Stimulated activated naive CD8-positive, alpha-beta T cell treated with anti-CD3 and anti-CD28 coated beads, Interleukin-15, Interleukin-2, amounts not matched to agents 100 ng/mL and 50 ng/mL, for 24 hours (primary cell): ENCODE measurements around the gene CDK6.

Experiments used
- H3K27ac Mint-ChIP-seq: one replicate; pipeline ENCODE4 v1.8.0; 2021; ENCODE audit warnings: mild to moderate bottlenecking, mixed read lengths
- H3K27me3 Mint-ChIP-seq: one replicate; pipeline ENCODE4 v1.8.0; 2021; ENCODE audit warnings: mixed read lengths
- H3K36me3 Mint-ChIP-seq: one replicate; pipeline ENCODE4 v1.8.0; 2021; ENCODE audit warnings: low read depth, mixed read lengths
- H3K4me1 Mint-ChIP-seq: one replicate; pipeline ENCODE4 v1.8.0; 2021; ENCODE audit warnings: low read depth, mixed read lengths
- H3K4me3 Mint-ChIP-seq: one replicate; pipeline ENCODE4 v1.8.0; 2021; ENCODE audit warnings: mild to moderate bottlenecking, mixed read lengths
- H3K9me3 Mint-ChIP-seq: one replicate; pipeline ENCODE4 v1.8.0; 2021; ENCODE audit warnings: mixed read lengths

CDK6 gene

DNA sequence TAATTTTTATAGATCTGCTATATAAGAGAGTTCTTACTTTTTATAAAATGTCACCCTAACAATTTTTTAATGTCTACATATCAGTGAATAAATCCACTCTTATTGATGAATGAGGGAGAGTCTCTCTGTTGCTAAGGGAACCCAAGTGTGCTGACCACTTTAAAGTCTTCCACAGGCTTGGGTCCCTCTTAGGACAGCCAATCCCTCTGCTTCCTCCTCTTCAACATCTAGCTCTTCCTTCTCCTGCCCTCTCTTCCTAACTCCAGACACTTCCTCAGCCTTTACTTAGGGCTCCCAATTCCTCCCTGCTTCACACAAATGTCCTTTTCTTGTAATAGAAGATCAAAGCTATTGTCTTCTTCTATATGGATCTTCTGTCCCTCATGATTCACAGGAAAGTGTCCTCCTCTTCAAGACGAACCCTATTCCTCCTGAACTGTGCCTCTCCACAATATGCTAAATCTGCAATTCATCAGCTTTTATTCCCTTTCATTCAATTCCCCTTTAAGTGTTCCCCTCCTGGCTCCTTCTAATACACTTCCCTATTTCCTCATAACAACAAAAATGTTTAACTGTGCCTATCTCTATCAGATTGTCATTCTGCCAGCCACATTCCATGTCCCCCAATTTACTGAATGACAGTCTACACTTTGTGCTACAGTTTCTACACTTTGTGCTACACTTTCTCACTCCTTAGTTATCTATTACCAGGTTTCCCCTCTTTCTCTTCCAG, 37.7 kb downstream of the CDK6 start:
- peaks cover 30% of the 10 kb centered on the region for H3K36me3 Mint-ChIP-seq
- H3K27me3 Mint-ChIP-seq = no peaks in the 10 kb centered on the region
- no peaks in the 10 kb centered on the region for H3K9me3 Mint-ChIP-seq
- H3K4me3 Mint-ChIP-seq = no peak overlapping the region
- H3K4me1 Mint-ChIP-seq = peaks cover 32% of the 10 kb centered on the region
- H3K27ac Mint-ChIP-seq = no peak overlapping the region

- Mint-ChIP-seq H3K4me3 (no peak overlapping the region), H3K36me3 (peaks cover 30% of the 10 kb centered on the region), H3K9me3 (peaks cover 4% of the 10 kb centered on the region), H3K27ac (no peak overlapping the region), H3K27me3 (no peaks in the 10 kb centered on the region), H3K4me1 (peaks cover 35% of the 10 kb centered on the region)
These were observed 38.7 kb downstream of the CDK6 start for GRCh38 chr7:92797693-92798092.

- Mint-ChIP-seq H3K9me3 (peaks cover 6% of the 10 kb centered on the region), H3K36me3 (peaks cover 30% of the 10 kb centered on the region), H3K4me3 (no peak overlapping the region), H3K4me1 (peaks cover 36% of the 10 kb centered on the region), H3K27ac (no peak overlapping the region), H3K27me3 (no peaks in the 10 kb centered on the region)
These were observed 39.1 kb downstream of the CDK6 start for GRCh38 chr7:92797284-92797683.

DNA sequence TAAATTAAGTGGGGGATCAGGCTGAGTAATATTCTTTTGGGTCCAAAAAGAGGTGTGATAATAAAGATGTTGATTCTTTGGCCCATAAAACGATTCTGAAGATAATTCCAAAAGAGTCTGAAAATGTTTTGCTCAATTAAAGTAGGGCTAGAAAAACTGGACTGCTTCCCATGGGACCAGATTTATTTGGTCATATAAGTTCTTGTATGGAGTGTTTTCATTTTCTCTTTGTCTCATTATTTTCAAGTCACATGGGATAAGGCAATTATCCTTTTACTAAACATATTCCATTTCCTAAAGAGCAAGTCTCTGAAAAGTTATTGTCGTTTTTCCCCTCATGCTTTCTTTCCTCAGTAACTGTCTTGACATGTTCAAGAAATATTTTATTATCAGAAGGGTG, 41.5 kb downstream of the CDK6 start:
- no peak overlapping the region for H3K27ac Mint-ChIP-seq
- H3K4me1 Mint-ChIP-seq = peaks cover 56% of the 10 kb centered on the region
- H3K4me3 Mint-ChIP-seq = no peak overlapping the region
- no peaks in the 10 kb centered on the region for H3K27me3 Mint-ChIP-seq
- peaks cover 14% of the 10 kb centered on the region for H3K9me3 Mint-ChIP-seq
- H3K36me3 Mint-ChIP-seq = peaks cover 50% of the 10 kb centered on the region

GRCh38 chr7:92794391-92794790, 42.0 kb downstream of the CDK6 start:
- H3K27ac Mint-ChIP-seq = peak overlapping the region; percentile 50

DNA sequence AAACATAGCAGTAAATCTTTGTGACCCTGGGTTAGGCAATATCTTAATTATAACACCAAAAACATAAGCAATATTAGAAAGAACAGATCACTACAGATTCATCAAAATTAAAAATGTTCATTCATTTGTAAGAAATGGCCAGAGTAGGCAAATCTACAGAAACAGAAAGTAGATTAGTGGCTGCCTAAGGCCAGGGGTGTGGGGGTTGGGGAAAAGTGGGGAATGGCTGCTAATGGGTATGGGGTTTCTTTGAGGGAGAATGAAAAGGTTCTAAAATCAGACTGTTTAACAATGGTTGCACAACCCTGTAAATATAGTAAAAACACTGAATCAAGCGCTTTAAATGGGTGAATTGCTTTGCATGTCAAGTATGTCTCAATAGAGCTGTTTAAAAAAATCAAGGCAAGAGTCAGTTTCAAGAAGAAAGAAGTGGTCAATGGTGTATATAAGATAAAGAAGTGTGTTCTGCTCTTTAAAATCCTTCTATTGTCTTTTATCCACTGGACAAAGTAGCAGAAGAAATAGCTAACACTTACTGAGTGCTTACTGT, 42.6 kb downstream of the CDK6 start:
- peaks cover 22% of the 10 kb centered on the region for H3K9me3 Mint-ChIP-seq
- H3K36me3 Mint-ChIP-seq = peaks cover 61% of the 10 kb centered on the region
- H3K27me3 Mint-ChIP-seq = no peaks in the 10 kb centered on the region
- peaks cover 62% of the 10 kb centered on the region for H3K4me1 Mint-ChIP-seq
- H3K4me3 Mint-ChIP-seq = no peak overlapping the region
- peak overlapping the region; percentile 75 for H3K27ac Mint-ChIP-seq

More at GRCh38 chr7:92794391-92794790, 42.0 kb downstream of the CDK6 start:
- Mint-ChIP-seq H3K4me3 (no peak overlapping the region), H3K36me3 (peaks cover 55% of the 10 kb centered on the region), H3K27me3 (no peaks in the 10 kb centered on the region), H3K4me1 (peaks cover 59% of the 10 kb centered on the region), H3K9me3 (peaks cover 18% of the 10 kb centered on the region)

GRCh38 chr7:92790992-92791391, 45.4 kb downstream of the CDK6 start:
- peaks cover 74% of the 10 kb centered on the region for H3K36me3 Mint-ChIP-seq
- H3K27me3 Mint-ChIP-seq = no peaks in the 10 kb centered on the region
- peaks cover 72% of the 10 kb centered on the region for H3K4me1 Mint-ChIP-seq
- H3K27ac Mint-ChIP-seq = peak overlapping the region; percentile 33
- H3K9me3 Mint-ChIP-seq = peaks cover 29% of the 10 kb centered on the region
- no peak overlapping the region for H3K4me3 Mint-ChIP-seq

DNA sequence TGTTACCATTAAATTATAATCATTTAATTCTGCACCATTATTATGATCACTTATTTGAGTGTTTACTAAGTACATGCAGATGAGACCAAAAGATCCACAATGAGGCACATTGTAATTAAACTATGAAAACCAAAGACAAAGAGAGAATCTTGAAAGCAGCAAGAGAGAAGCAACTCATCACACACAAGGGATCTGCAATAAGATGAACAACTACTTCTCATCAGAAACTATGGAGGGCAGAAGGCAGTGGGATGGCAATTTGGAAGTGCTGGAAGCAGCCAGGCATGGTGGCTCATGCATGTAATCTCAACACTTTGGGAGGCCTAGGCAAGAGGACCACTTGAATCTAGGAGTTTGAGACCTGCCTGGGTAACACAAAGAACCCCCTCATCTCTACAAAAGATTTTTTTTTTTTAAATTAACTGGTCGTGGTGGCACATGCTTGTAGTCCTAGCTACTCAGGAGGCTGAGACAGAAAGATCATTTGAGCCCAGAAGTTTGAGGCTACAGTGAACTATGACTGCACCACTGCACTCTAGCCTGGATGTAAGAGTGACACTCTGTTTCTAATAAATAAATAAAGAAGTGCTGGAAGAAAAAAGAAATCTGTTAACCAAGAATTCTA, 47.7 kb downstream of the CDK6 start:
- Mint-ChIP-seq H3K27ac (no peak overlapping the region), H3K27me3 (no peaks in the 10 kb centered on the region), H3K4me1 (peaks cover 70% of the 10 kb centered on the region), H3K9me3 (peaks cover 29% of the 10 kb centered on the region), H3K4me3 (no peak overlapping the region), H3K36me3 (peaks cover 74% of the 10 kb centered on the region)

DNA sequence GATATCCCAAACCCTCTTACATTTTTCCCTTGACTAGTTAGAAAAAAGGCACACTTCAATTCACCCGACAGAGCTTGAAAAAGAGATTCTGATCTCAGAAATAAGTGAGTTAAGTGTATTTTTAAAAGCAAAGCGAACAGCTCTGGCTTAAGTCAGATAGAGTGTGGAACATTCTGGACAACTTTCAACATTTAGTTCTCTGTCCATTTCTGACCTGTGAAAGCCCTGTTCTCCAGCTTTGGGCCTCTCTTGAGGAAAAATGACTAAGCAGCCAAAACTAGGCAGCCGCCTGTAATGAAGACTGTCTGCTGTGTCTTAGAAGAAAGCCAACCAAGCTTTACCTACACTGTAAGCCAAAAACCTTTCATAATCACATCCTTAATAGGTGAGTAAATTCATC, 50.5 kb downstream of the CDK6 start:
- H3K27me3 Mint-ChIP-seq = no peaks in the 10 kb centered on the region
- H3K9me3 Mint-ChIP-seq = peaks cover 23% of the 10 kb centered on the region
- H3K4me1 Mint-ChIP-seq = peaks cover 73% of the 10 kb centered on the region
- H3K4me3 Mint-ChIP-seq = no peak overlapping the region
- H3K27ac Mint-ChIP-seq = no peak overlapping the region
- peaks cover 66% of the 10 kb centered on the region for H3K36me3 Mint-ChIP-seq

GRCh38 chr7:92784935-92785334, 51.4 kb downstream of the CDK6 start:
- H3K4me1 Mint-ChIP-seq = peaks cover 66% of the 10 kb centered on the region
- peaks cover 16% of the 10 kb centered on the region for H3K9me3 Mint-ChIP-seq
- no peaks in the 10 kb centered on the region for H3K27me3 Mint-ChIP-seq
- H3K36me3 Mint-ChIP-seq = peaks cover 59% of the 10 kb centered on the region
- no peak overlapping the region for H3K27ac Mint-ChIP-seq
- no peak overlapping the region for H3K4me3 Mint-ChIP-seq

DNA sequence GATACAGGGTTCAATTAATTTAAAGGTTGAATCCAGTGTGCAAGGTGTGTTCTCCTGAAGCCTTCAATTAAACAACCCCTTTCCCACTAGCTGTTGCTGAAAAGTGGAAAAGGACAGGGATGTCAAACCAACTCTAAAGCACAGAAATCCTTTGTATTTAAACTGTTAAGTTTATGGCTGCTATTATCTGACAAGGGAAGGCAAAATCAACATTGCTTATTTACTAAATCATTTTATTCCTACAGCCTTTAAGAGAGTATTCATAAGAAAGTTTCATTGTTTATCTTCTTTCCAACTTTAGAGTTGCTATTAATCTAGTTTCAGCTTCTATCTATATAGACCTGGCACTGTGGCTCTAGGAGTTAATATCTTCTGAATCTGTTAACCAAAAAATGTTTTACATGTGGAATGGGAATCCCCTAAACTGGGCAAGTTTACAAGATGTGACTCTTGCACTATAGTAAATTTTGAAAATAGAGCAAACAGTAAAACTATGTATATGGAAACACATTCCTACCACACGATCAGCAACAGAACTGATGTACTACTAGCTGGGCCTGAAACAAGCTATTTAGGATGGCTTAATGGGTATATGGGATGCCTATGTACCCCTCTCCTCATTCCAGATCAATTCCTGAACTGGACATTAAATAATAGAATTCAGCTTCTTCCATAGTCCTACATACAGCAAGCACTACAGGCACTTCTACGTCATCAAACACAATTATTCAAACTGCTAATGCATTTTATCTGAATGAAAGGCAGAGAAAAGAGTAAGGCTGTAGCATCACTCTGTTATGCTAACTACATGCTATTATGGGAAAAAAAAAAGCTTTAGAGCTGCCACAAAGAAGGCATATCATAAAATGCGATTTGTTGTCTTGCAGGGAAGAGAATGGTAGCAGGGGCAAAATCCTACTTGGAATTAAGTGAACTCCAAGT, 52.8 kb downstream of the CDK6 start:
- peaks cover 64% of the 10 kb centered on the region for H3K4me1 Mint-ChIP-seq
- peaks cover 52% of the 10 kb centered on the region for H3K36me3 Mint-ChIP-seq
- H3K4me3 Mint-ChIP-seq = no peak overlapping the region
- H3K27ac Mint-ChIP-seq = no peak overlapping the region
- peaks cover 5% of the 10 kb centered on the region for H3K9me3 Mint-ChIP-seq
- H3K27me3 Mint-ChIP-seq = no peaks in the 10 kb centered on the region

- Mint-ChIP-seq H3K4me1 (peaks cover 62% of the 10 kb centered on the region), H3K4me3 (no peak overlapping the region), H3K27ac (no peak overlapping the region), H3K27me3 (no peaks in the 10 kb centered on the region), H3K36me3 (peaks cover 52% of the 10 kb centered on the region), H3K9me3 (no peaks in the 10 kb centered on the region)
These were observed 53.5 kb downstream of the CDK6 start for GRCh38 chr7:92782855-92783254.

- no peaks in the 10 kb centered on the region for H3K9me3 Mint-ChIP-seq
- no peaks in the 10 kb centered on the region for H3K27me3 Mint-ChIP-seq
- peaks cover 53% of the 10 kb centered on the region for H3K36me3 Mint-ChIP-seq
- no peak overlapping the region for H3K27ac Mint-ChIP-seq
- H3K4me1 Mint-ChIP-seq = peaks cover 67% of the 10 kb centered on the region
- H3K4me3 Mint-ChIP-seq = no peak overlapping the region
These were observed 54.1 kb downstream of the CDK6 start for GRCh38 chr7:92782236-92782635.

- H3K27ac Mint-ChIP-seq = peak overlapping the region; percentile 45
- H3K4me1 Mint-ChIP-seq = peaks cover 73% of the 10 kb centered on the region
- no peaks in the 10 kb centered on the region for H3K27me3 Mint-ChIP-seq
- H3K36me3 Mint-ChIP-seq = peaks cover 63% of the 10 kb centered on the region
- no peaks in the 10 kb centered on the region for H3K9me3 Mint-ChIP-seq
- H3K4me3 Mint-ChIP-seq = no peak overlapping the region
These were observed 55.2 kb downstream of the CDK6 start for GRCh38 chr7:92781117-92781720.
